Activated naive CD8-positive, alpha-beta T cell treated with anti-CD3 and anti-CD28 coated beads, Interleukin-2, amount 50 U/mL, for 24 hours (primary cell): Measurements from ENCODE around the gene IL10.

Source experiments
- ATAC-seq: fragments of 150-1000 bp; cut with Tn5 transposase; one replicate; pipeline ENCODE4 v1.10.0; 2021
- DNase-seq: peaks from one replicate; pipeline ENCODE4 v3.0.0; 2021
- H3K27ac Mint-ChIP-seq: one replicate; pipeline ENCODE4 v1.8.0; 2021; ENCODE audit warnings: mild to moderate bottlenecking, mixed read lengths
- H3K27me3 Mint-ChIP-seq: one replicate; pipeline ENCODE4 v1.8.0; 2021; ENCODE audit warnings: mixed read lengths
- H3K36me3 Mint-ChIP-seq: one replicate; pipeline ENCODE4 v1.8.0; 2021; ENCODE audit warnings: low read depth, mixed read lengths
- H3K4me1 Mint-ChIP-seq: one replicate; pipeline ENCODE4 v1.8.0; 2021; ENCODE audit warnings: mixed read lengths
- H3K4me3 Mint-ChIP-seq: one replicate; pipeline ENCODE4 v1.8.0; 2021; ENCODE audit warnings: mild to moderate bottlenecking, moderate library complexity, mixed read lengths
- H3K9me3 Mint-ChIP-seq: one replicate; pipeline ENCODE4 v1.8.0; 2021; ENCODE audit warnings: mixed read lengths

The IL10 gene

GRCh38 chr1:206738370-206739366 is 33.6 kb downstream of the IL10 start:
- DNase-seq (no peak), ATAC-seq (no peak)
- Mint-ChIP-seq H3K27ac (peak overlapping the region; percentile 96), H3K4me3 (peak overlapping the region; percentile 50), H3K9me3 (no peaks in the 10 kb centered on the region), H3K27me3 (no peaks in the 10 kb centered on the region), H3K4me1 (peaks cover 93% of the 10 kb centered on the region), H3K36me3 (peaks cover 22% of the 10 kb centered on the region)

GRCh38 chr1:206737729-206738201 is 34.5 kb downstream of the IL10 start:
- H3K36me3 Mint-ChIP-seq: peaks cover 28% of the 10 kb centered on the region

GRCh38 chr1:206736878-206737728 is 35.2 kb downstream of the IL10 start:
- DNase-seq: no peak
- Mint-ChIP-seq H3K27me3 (no peaks in the 10 kb centered on the region), H3K9me3 (no peaks in the 10 kb centered on the region), H3K4me3 (peak overlapping the region; percentile 50), H3K27ac (peak overlapping the region; percentile 96), H3K36me3 (peaks cover 33% of the 10 kb centered on the region), H3K4me1 (peaks cover 78% of the 10 kb centered on the region)
- ATAC-seq: no peak

More at GRCh38 chr1:206737729-206738201, 34.5 kb downstream of the IL10 start:
- peak; percentile 60 for ATAC-seq
- H3K4me1 Mint-ChIP-seq: peaks cover 84% of the 10 kb centered on the region
- H3K9me3 Mint-ChIP-seq: no peaks in the 10 kb centered on the region
- DNase-seq: no peak
- peak overlapping the region; percentile 50 for H3K4me3 Mint-ChIP-seq
- peak overlapping the region; percentile 96 for H3K27ac Mint-ChIP-seq
- no peaks in the 10 kb centered on the region for H3K27me3 Mint-ChIP-seq

GRCh38 chr1:206735553-206736031 is 36.7 kb downstream of the IL10 start:
- ATAC-seq (no peak), DNase-seq (no peak)
- H3K36me3 Mint-ChIP-seq: peaks cover 38% of the 10 kb centered on the region
- peaks cover 65% of the 10 kb centered on the region for H3K4me1 Mint-ChIP-seq
- H3K27ac Mint-ChIP-seq: no peak overlapping the region
- H3K9me3 Mint-ChIP-seq: no peaks in the 10 kb centered on the region
- H3K27me3 Mint-ChIP-seq: no peaks in the 10 kb centered on the region
- H3K4me3 Mint-ChIP-seq: no peak overlapping the region

- peak overlapping the region; percentile 5 for H3K27ac Mint-ChIP-seq
- no peaks in the 10 kb centered on the region for H3K9me3 Mint-ChIP-seq
- no peak for ATAC-seq
- peaks cover 43% of the 10 kb centered on the region for H3K36me3 Mint-ChIP-seq
- peak; percentile 90 for DNase-seq
- peaks cover 61% of the 10 kb centered on the region for H3K4me1 Mint-ChIP-seq
- H3K27me3 Mint-ChIP-seq: no peaks in the 10 kb centered on the region
- no peak overlapping the region for H3K4me3 Mint-ChIP-seq
Observed at GRCh38 chr1:206734499-206735142, 37.7 kb downstream of the IL10 start.

GRCh38 chr1:206732992-206733391 is 39.3 kb downstream of the IL10 start:
- Mint-ChIP-seq H3K27ac (no peak overlapping the region), H3K4me3 (no peak overlapping the region)

GRCh38 chr1:206732508-206732907 is 39.8 kb downstream of the IL10 start:
- H3K27me3 Mint-ChIP-seq: no peaks in the 10 kb centered on the region
- peaks cover 40% of the 10 kb centered on the region for H3K36me3 Mint-ChIP-seq
- no peak overlapping the region for H3K4me3 Mint-ChIP-seq
- ATAC-seq: no peak
- H3K9me3 Mint-ChIP-seq: no peaks in the 10 kb centered on the region
- no peak overlapping the region for H3K27ac Mint-ChIP-seq
- no peak for DNase-seq
- H3K4me1 Mint-ChIP-seq: peaks cover 48% of the 10 kb centered on the region

More at GRCh38 chr1:206732992-206733391, 39.3 kb downstream of the IL10 start:
- Mint-ChIP-seq H3K36me3 (peaks cover 43% of the 10 kb centered on the region), H3K4me1 (peaks cover 53% of the 10 kb centered on the region), H3K27me3 (no peaks in the 10 kb centered on the region), H3K9me3 (no peaks in the 10 kb centered on the region)
- ATAC-seq (no peak), DNase-seq (no peak)

GRCh38 chr1:206729507-206729906 is 42.8 kb downstream of the IL10 start:
- peaks cover 44% of the 10 kb centered on the region for H3K4me1 Mint-ChIP-seq
- DNase-seq (no peak), ATAC-seq (peak; percentile 11)
- no peaks in the 10 kb centered on the region for H3K9me3 Mint-ChIP-seq
- H3K4me3 Mint-ChIP-seq: no peak overlapping the region
- H3K27ac Mint-ChIP-seq: peak overlapping the region; percentile 55
- peaks cover 25% of the 10 kb centered on the region for H3K36me3 Mint-ChIP-seq
- no peaks in the 10 kb centered on the region for H3K27me3 Mint-ChIP-seq

GRCh38 chr1:206729050-206729449 is 43.2 kb downstream of the IL10 start:
- no peak for ATAC-seq
- Mint-ChIP-seq H3K27ac (no peak overlapping the region), H3K4me1 (peaks cover 47% of the 10 kb centered on the region)

GRCh38 chr1:206728697-206728987 is 43.7 kb downstream of the IL10 start:
- Mint-ChIP-seq H3K4me3 (no peak overlapping the region), H3K27me3 (no peaks in the 10 kb centered on the region), H3K36me3 (peaks cover 24% of the 10 kb centered on the region), H3K4me1 (peaks cover 51% of the 10 kb centered on the region), H3K9me3 (no peaks in the 10 kb centered on the region), H3K27ac (no peak overlapping the region)
- ATAC-seq: no peak
- DNase-seq: no peak

More at GRCh38 chr1:206729050-206729449, 43.2 kb downstream of the IL10 start:
- Mint-ChIP-seq H3K4me3 (no peak overlapping the region), H3K27me3 (no peaks in the 10 kb centered on the region), H3K36me3 (peaks cover 25% of the 10 kb centered on the region), H3K9me3 (no peaks in the 10 kb centered on the region)
- DNase-seq: no peak

- no peak overlapping the region for H3K27ac Mint-ChIP-seq
- H3K4me1 Mint-ChIP-seq: peaks cover 54% of the 10 kb centered on the region
Observed at GRCh38 chr1:206727981-206728696, 44.2 kb downstream of the IL10 start.

GRCh38 chr1:206725109-206725963 is 47.0 kb downstream of the IL10 start:
- DNase-seq: peak; percentile 71
- Mint-ChIP-seq H3K4me3 (no peak overlapping the region), H3K36me3 (peaks cover 7% of the 10 kb centered on the region), H3K27me3 (no peaks in the 10 kb centered on the region), H3K27ac (no peak overlapping the region), H3K4me1 (peaks cover 66% of the 10 kb centered on the region), H3K9me3 (no peaks in the 10 kb centered on the region)
- ATAC-seq: peak; percentile 41

More at GRCh38 chr1:206727981-206728696, 44.2 kb downstream of the IL10 start:
- Mint-ChIP-seq H3K9me3 (no peaks in the 10 kb centered on the region), H3K27me3 (no peaks in the 10 kb centered on the region), H3K36me3 (peaks cover 22% of the 10 kb centered on the region), H3K4me3 (no peak overlapping the region)
- DNase-seq (no peak), ATAC-seq (no peak)
